ENCODE data around the gene ABCC5.

- TF ChIP-seq CTCF (IDR thresholded peaks at IDR 0.05) (no peak), POLR2A (IDR thresholded peaks at IDR 0.05) (no peak), EP300 (IDR thresholded peaks at IDR 0.05) (no peak)
Observed at GRCh38 chr3:183944775-183945174, 72.9 kb downstream of the ABCC5 start.

Measured in tibial nerve (tissue), 4 donors.